Chondrocyte (in vitro differentiated cells): ENCODE data around the gene FRMPD4. TPM values are rescaled to one million over a fixed set of nuclear protein-coding genes. Genes with fewer than 3 reads are reported as not detected.

Source experiments
- DNase-seq: peaks from one replicate; pipeline ENCODE4 v3.0.0; 2021; ENCODE audit warnings: mixed read lengths, low spot score
- H3K27ac Mint-ChIP-seq: one replicate; pipeline ENCODE4 v1.8.0; 2021; ENCODE audit warnings: mild to moderate bottlenecking, moderate library complexity, mixed read lengths; ENCODE audit not compliant: unreplicated experiment
- H3K27me3 Mint-ChIP-seq: 2 replicates; pipeline ENCODE4 v1.8.0; 2021; ENCODE audit warnings: low read depth, mixed read lengths
- H3K36me3 Mint-ChIP-seq: 2 replicates; pipeline ENCODE4 v1.8.0; 2021; ENCODE audit warnings: low read depth, mixed read lengths
- H3K4me1 Mint-ChIP-seq: 2 replicates; pipeline ENCODE4 v1.8.0; 2021; ENCODE audit warnings: low read depth, mild to moderate bottlenecking, mixed read lengths
- H3K4me3 Mint-ChIP-seq: one replicate; pipeline ENCODE4 v1.8.0; 2021; ENCODE audit warnings: mild to moderate bottlenecking, moderate library complexity, mixed read lengths; ENCODE audit not compliant: unreplicated experiment
- H3K9me3 Mint-ChIP-seq: 2 replicates; pipeline ENCODE4 v1.8.0; 2021; ENCODE audit warnings: low read depth, mixed read lengths
- total RNA-seq: library from RNA; stranded (reverse); gene quantifications from 3 replicates; pipeline ENCODE4 v1.2.1, GENCODE V29; 2021
- TF ChIP-seq, protein P1 (sequence below): fragments of 200-600 bp; sonication (generic); IDR thresholded peaks from 2 replicates; pipeline ENCODE4 v1.5.0; 2021; ENCODE audit warnings: antibody characterized with exemption, mild to moderate bottlenecking, moderate library complexity

The FRMPD4 gene
- total RNA-seq, 1 donor from 2014 or later: 0.10 TPM

DNA sequence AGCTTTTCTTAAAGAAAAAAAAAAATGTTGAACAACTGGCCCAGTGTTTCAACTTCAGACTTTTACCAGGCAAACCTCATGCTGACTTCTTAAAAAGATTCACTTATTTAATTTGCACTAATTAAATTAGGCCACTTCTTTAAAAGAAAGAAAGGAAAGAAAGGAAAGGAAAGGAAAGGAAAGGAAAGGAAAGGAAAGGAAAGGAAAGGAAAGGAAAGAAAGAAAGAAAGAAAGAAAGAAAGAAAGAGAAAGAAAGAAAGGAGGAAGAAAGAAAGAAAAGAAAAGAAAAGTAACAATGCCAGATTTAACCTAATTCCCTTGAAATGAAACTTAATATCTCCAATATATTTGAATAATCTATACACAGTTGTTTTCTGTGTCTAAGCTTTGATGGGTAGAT lies 581.6 kb downstream of the FRMPD4 start:
- TF ChIP-seq, protein P1, sequence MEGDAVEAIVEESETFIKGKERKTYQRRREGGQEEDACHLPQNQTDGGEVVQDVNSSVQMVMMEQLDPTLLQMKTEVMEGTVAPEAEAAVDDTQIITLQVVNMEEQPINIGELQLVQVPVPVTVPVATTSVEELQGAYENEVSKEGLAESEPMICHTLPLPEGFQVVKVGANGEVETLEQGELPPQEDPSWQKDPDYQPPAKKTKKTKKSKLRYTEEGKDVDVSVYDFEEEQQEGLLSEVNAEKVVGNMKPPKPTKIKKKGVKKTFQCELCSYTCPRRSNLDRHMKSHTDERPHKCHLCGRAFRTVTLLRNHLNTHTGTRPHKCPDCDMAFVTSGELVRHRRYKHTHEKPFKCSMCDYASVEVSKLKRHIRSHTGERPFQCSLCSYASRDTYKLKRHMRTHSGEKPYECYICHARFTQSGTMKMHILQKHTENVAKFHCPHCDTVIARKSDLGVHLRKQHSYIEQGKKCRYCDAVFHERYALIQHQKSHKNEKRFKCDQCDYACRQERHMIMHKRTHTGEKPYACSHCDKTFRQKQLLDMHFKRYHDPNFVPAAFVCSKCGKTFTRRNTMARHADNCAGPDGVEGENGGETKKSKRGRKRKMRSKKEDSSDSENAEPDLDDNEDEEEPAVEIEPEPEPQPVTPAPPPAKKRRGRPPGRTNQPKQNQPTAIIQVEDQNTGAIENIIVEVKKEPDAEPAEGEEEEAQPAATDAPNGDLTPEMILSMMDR: no peak
- Mint-ChIP-seq H3K4me1 (no peaks in the 10 kb centered on the region), H3K27me3 (no peaks in the 10 kb centered on the region), H3K4me3 (no peak overlapping the region), H3K9me3 (peaks cover 2% of the 10 kb centered on the region), H3K36me3 (no peaks in the 10 kb centered on the region), H3K27ac (no peak overlapping the region)
- DNase-seq: no peak

GRCh38 chrX:12721042-12721441 lies 582.8 kb downstream of the FRMPD4 start:
- no peak overlapping the region for H3K4me3 Mint-ChIP-seq
- no peak overlapping the region for H3K27ac Mint-ChIP-seq
- TF ChIP-seq, protein P1: no peak
- H3K36me3 Mint-ChIP-seq: no peaks in the 10 kb centered on the region
- no peak for DNase-seq
- H3K4me1 Mint-ChIP-seq: no peaks in the 10 kb centered on the region
- H3K27me3 Mint-ChIP-seq: no peaks in the 10 kb centered on the region
- peaks cover 2% of the 10 kb centered on the region for H3K9me3 Mint-ChIP-seq

DNA sequence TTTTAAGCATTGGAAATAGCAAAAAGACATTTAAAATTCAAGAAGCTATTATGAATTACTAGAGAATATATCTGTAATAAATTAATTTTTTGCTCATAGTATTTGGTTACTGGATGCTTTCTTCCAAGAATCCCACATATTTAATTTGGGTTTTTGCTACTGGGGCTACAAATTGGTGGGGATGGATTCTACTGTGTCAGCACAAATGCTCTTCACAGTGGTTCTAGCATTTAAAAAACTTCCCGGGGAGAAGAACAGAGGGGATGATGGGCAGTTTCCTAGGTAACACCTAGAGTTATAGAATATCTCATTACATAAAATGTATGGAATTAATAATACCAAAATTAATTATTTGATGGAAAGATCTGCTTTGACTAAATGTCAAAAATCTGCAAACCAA lies 584.0 kb downstream of the FRMPD4 start:
- H3K27me3 Mint-ChIP-seq: peaks cover under 1% of the 10 kb centered on the region
- DNase-seq: no peak
- no peak overlapping the region for H3K4me3 Mint-ChIP-seq
- peaks cover 2% of the 10 kb centered on the region for H3K9me3 Mint-ChIP-seq
- TF ChIP-seq, protein P1: no peak
- no peaks in the 10 kb centered on the region for H3K4me1 Mint-ChIP-seq
- H3K27ac Mint-ChIP-seq: no peak overlapping the region
- no peaks in the 10 kb centered on the region for H3K36me3 Mint-ChIP-seq

DNA sequence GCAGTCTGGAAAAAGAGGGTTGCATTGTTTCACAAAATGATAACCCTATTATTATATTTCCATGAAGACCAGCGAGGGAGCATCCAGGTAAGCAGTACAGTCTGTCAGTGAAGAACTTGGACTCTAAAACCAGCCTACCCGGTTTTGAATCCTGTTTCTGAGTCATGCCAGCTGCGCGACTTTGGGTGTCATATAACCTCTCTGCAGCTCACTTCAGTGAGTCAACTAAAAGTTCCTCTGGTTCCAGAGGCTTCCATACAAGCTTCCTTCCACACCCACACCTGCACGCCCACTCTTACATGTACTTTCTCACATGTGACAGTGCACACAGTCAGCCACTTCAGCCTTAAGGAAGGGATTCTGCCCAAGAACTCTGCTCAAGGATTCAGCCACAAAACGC lies 603.1 kb downstream of the FRMPD4 start:
- no peak for DNase-seq
- Mint-ChIP-seq H3K27me3 (peaks cover 3% of the 10 kb centered on the region), H3K4me3 (no peak overlapping the region), H3K4me1 (no peaks in the 10 kb centered on the region), H3K27ac (no peak overlapping the region), H3K36me3 (no peaks in the 10 kb centered on the region), H3K9me3 (peaks cover 3% of the 10 kb centered on the region)
- TF ChIP-seq, protein P1: no peak

DNA sequence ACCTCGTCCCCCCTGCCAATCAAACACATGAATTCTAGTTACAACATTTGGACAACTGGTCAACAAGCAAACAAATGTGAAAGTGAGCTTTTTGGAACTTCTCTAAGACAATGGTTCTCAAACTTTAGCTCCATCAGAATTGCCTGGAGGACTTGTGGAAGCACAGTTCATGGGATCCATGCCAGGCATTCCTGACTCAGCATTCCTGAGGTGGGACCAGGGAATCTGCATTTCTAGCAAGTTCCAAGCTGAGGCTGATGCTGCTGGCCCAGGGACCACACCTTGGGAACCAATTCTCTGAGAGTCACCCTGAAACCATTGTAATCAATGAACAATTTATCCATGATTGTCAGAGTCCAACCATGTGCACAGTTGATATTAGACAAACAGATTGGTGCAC lies 609.2 kb downstream of the FRMPD4 start:
- H3K36me3 Mint-ChIP-seq: no peaks in the 10 kb centered on the region
- TF ChIP-seq, protein P1: no peak
- no peak overlapping the region for H3K27ac Mint-ChIP-seq
- H3K27me3 Mint-ChIP-seq: peaks cover 3% of the 10 kb centered on the region
- H3K4me1 Mint-ChIP-seq: no peaks in the 10 kb centered on the region
- H3K4me3 Mint-ChIP-seq: no peak overlapping the region
- peaks cover 9% of the 10 kb centered on the region for H3K9me3 Mint-ChIP-seq
- no peak for DNase-seq
